NCI-H2029 (cell line): Measurements from ENCODE around the gene RASGRP4.
"Not testable (repeated sequence)": the region's sequence is repeated elsewhere in the genome, so short reads cannot be mapped to it uniquely, and the experiment has no call there.

ENCODE experiments used
- DNase-seq: peaks from one replicate; lab custom pipeline; 2025; lab: John Stamatoyannopoulos, UW

The RASGRP4 gene

DNA sequence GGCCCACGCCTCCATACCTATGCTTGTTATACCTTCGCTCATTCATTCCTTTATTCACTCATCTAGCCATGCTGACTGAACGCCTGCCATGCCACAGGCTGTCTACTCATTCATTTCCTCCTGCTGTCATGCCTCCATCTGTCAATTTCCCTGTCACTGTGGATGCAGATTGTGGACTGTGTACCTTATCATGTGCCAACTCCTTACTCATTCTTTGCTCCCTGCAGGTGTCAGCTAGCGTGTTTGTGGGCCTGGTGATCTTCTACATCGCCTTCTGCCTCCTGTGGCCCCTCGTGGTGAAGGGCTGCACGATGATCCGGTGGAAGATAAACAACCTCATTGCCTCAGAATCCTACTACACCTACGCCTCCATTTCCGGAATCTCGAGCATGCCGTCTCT lies 55.7 kb downstream of the RASGRP4 start:
- no peak for DNase-seq

DNA sequence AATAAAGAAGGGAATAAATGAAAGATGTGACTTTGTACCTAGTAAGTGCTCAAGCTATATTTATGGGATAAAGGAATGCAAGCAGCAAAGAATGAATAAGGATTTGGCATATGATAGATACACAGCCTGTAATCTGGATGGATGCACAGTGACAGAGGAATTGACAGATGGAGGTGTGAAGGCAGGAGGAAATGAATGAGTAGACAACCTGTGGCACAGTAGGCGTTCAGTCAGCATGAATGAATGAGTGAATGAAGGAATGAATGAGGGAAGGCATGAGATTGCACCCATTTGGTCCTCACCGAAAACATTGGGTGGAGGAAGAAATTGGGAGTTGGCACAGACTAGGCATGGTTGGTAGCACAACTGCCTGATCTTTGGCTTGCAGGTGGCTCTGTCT lies 56.4 kb downstream of the RASGRP4 start:
- DNase-seq = no peak

DNA sequence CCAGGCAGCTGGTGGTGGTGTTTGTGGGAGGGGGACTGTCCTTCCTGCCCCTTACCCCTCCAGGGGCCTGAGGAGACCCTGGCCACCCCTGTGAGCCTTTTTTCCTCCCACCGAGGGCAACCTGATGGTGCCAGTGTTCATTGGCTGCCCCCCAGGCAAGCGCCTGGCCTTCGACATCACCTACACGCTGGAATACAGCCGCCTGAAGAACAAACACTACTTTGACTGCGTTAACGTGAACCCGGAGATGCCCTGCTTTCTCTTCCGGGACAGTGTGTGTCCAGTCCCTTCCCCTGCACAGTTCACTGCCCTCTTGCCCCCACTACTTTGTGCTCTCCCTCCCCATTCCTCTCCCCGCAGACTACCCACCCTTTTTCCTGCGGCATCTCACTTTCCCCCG lies 59.0 kb downstream of the RASGRP4 start:
- DNase-seq = no peak

DNA sequence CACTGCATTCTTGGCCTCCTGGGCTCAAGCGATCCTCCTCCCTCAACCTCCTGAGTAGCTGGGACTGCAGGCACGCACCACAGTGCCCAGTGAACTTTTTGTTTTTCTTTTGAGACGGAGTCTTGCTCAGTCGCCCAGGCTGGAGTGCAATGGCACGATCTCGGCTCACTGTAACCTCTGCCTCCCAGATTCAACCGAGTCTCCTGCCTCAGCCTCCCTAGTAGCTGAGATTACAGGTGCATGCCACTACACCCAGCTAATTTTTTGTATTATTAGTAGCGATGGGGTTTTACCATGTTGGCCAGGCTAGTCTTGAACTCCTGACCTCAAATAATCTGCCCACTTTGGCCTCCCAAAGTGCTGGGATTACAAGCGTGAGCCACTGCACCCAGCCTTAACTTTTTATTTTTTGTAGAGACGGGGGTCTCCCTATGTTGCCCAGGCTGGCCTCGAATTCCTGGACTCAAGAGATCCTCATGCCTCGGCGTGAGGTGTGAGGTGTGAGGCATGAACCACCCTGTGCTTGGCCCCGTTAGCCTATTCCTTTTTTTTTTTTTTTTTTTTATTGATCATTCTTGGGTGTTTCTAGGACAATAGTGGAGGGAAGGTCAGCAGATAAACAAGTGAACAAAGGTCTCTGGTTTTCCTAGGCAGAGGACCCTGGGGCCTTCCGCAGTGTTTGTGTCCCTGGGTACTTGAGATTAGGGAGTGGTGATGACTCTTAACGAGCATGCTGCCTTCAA lies 62.9 kb downstream of the RASGRP4 start:
- DNase-seq = not testable (repeated sequence)

DNA sequence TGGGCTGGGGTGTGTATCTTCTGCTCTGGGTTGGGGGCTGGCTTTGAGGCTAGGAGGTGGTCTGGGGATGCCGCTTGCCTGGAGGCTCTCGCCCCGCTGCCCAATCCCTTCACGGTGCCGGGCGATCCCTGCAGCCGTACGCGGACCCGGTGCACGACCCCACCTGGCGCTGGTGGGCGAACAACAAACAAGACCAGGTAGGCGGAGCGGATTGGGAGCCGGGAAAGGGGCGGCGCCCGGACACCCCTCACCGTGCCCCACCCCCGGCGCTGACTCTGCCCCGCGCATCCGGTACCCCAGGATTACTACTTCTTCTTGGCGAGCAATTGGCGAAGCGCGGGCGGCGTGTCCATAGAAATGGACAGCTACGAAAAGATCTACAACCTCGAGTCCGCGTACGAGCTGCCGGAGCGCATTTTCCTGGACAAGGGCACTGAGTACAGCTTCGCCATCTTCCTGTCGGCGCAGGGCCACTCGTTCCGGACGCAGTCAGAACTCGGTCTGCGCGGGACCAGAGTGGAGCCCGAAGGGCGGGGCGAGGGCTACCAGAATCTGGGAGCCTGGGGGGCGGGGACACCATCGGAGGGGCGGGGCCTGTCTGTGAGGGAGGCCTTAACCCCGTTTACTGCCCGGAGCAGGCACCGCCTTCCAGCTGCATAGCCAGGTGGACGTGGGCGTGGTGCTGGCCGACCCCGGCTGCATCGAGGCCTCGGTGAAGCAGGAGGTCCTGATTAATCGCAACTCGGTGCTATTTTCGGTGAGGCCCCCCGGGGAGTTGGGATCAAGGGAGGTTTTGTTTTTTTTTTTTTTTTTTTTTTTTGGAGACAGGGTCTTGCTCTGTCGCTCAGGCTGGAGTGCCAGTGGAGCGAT lies 63.7 kb downstream of the RASGRP4 start:
- peak; percentile 17 for DNase-seq

DNA sequence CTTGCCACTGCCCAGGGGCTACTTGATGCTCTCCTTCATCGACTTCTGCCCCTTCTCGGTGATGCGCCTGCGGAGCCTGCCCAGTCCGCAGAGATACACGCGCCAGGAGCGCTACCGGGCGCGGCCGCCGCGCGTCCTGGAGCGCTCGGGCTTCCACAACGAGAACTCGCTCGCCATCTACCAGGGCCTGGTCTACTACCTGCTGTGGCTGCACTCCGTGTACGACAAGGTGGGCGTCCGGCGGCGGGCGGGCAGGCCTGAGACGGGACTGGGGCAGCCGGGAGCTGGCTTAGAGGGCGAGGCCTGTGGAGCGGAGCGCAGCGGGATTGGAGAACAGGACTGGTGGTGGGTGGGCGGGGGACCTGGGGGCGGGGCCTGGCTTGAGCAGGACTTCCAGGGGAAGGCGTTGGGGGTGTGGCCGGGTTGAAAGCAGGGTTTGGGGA lies 64.4 kb downstream of the RASGRP4 start:
- DNase-seq = peak; percentile 32

DNA sequence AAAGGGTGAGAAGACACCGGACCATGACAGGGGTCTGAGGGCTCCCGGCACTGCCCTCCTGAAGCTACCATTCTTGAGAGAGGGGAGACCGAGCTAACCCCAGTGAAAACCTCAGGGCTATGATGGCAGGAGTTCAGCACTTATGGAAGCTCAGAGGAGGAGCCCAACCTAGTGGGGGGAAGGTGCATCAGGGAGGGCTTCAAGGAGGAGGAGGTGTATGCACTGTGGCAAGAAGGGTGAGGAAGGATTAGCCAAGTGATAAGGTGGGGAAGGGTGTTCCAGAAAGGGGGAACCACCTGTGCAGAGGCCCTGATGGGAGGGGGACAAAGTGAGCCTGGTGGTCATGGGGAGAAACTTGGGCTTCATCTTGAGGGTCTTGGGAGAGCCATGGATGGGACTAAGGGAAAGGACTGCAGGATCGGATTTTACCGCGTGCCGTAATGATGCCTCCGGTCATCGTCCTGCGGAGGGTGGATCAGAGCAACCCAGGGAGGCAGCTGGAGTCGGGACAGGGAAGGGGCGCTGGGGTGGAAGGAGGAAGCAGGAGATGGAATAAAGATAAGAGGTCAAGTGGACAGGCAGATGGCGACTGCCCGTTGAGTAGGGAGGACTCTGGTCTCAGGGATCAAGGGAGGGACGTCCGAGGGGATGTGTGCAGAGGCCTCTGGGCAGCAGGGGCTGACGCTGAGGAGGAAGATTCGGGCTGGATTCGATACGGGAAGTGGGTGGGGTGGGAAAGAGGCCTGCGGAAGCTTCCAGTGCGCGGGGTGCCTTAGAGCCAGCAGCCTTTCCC lies 65.0 kb downstream of the RASGRP4 start:
- no peak for DNase-seq

DNA sequence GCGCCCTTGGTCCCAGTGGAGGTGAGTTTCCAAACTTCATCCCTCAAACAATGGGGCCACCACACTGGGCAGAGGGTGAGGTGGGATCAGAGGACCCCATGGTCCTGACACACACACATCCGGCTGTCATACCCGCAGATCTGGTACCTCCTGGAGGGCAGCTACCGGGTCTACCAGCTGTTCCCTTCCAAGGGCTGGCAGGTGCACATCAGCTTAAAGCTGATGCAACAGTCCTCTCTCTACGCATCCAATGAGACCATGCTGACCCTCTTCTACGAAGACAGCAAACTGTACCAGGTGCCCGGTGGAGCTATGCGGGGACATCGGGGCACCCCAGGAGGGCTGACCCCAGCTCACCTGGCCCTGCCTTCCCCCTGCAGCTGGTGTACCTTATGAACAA lies 65.7 kb downstream of the RASGRP4 start:
- no peak for DNase-seq

DNA sequence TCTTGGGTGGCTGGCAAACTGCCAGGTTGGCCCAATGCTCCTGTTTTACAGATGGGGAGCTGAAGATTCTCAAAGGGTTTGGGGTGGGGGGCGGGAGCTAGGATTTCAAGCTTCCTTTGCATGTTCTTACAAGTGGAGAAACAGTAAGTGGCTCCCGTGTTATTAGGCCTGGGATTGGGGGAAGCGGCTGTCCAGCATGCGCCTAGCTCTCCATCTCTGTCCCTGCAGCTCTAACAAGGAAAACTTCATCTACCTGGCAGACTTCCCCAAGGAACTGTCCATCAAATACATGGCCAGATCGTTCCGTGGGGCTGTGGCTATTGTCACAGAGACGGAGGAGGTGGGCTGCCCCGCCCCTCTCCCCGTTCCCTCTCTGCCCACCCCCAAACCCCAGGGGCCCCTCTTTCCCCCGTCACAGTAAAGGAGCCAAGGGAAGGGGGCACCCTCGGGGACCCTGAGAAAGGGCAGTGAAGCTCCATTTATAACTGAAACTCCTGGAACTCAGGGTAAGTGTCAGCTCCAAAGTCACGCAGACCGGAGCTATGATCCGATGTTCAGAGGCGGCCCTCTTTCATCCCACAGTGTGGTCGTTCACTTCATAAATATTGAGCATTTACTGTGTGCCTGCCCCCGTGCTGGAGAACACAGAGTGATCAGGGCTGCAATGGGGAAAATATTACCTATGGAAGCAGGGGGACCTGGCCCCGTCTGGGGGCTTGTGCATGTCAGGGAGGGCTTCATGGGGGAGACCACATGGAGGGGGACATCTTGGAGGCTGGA lies 66.6 kb downstream of the RASGRP4 start:
- DNase-seq = no peak
